ENCODE data around the gene INF2.

INF2 gene

GRCh38 chr14:104700225-104700651 is 10.8 kb downstream of the INF2 start:
- DNase-seq (ENCODE audit: insufficient read length, low spot score) (no peak), FAIRE-seq (no peak)

- DNase-seq (ENCODE audit: insufficient read length, low spot score): no peak
- no peak for FAIRE-seq
Measured at GRCh38 chr14:104700747-104701217, 11.4 kb downstream of the INF2 start.

DNA sequence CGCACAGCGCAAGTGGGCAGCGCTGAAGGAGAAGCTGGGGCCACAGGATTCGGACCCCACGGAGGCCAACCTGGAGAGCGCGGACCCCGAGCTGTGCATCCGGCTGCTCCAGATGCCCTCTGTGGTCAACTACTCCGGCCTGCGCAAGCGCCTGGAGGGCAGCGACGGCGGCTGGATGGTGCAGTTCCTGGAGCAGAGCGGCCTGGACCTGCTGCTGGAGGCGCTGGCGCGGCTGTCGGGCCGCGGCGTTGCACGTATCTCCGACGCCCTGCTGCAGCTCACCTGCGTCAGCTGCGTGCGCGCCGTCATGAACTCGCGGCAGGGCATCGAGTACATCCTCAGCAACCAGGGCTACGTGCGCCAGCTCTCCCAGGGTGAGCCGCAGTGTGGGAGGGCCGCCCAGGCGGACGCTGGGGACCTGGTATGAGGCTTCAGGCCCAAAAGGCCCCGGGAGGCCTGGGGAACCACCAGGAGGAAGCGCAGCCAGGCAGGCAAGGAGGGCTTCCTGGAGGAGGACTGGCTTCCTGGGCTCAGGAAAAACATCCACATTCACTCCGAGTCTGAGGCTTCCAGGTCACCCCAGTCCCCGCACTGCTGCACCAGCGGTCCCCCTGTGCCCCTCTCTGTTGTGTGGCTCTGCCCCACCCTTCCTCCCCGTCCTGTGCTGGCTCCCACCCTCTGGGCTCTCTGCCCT is 12.1 kb downstream of the INF2 start:
- FAIRE-seq: no peak
- DNase-seq (ENCODE audit: insufficient read length, low spot score): no peak

- DNase-seq (ENCODE audit: insufficient read length, low spot score): no peak
- FAIRE-seq: no peak
Measured at GRCh38 chr14:104702106-104702505, 12.7 kb downstream of the INF2 start.

GRCh38 chr14:104702673-104703072 is 13.3 kb downstream of the INF2 start:
- FAIRE-seq (no peak), DNase-seq (ENCODE audit: insufficient read length, low spot score) (no peak)

DNA sequence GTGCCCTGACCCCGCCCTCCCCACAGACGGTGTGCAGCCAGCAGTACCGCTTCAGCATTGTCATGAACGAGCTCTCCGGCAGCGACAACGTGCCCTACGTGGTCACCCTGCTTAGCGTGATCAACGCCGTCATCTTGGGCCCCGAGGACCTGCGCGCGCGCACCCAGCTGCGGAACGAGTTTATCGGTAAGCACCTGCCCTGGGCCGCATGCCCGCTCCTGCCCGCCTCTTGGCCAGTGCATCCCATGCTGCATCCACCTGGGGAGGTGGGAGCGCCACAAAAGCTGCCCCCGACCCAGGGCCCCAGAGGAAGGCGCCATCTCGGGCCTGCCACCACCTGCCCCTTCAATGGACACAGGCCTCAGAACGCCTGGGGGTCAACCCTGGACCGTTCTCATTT is 13.9 kb downstream of the INF2 start:
- FAIRE-seq (no peak), DNase-seq (ENCODE audit: insufficient read length, low spot score) (no peak)

DNA sequence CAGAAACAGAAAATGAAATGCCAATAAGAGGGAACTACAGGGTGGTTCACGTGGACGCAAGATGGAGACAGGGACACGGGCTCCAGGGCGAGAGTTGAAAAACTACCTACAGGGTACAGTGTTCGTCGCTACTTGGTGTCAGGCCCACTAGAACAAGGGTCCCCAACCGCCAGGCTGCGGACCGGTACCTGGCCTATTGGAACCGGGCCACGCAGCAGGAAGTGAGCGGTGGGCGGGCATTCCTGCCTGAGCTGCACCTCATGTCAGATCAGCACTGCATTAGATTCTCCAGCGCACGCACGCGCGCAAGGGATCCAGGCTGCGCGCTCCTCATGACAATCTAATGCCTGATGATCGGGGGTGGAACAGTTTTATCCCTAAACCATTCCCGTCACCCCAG is 14.8 kb downstream of the INF2 start:
- no peak for DNase-seq (ENCODE audit: insufficient read length, low spot score)
- FAIRE-seq: no peak

- FAIRE-seq: no peak
- DNase-seq (ENCODE audit: insufficient read length, low spot score): no peak
Measured at GRCh38 chr14:104705340-104706047, 16.1 kb downstream of the INF2 start.

GRCh38 chr14:104706733-104707607 is 17.6 kb downstream of the INF2 start:
- DNase-seq (ENCODE audit: insufficient read length, low spot score) (no peak), FAIRE-seq (no peak)

DNA sequence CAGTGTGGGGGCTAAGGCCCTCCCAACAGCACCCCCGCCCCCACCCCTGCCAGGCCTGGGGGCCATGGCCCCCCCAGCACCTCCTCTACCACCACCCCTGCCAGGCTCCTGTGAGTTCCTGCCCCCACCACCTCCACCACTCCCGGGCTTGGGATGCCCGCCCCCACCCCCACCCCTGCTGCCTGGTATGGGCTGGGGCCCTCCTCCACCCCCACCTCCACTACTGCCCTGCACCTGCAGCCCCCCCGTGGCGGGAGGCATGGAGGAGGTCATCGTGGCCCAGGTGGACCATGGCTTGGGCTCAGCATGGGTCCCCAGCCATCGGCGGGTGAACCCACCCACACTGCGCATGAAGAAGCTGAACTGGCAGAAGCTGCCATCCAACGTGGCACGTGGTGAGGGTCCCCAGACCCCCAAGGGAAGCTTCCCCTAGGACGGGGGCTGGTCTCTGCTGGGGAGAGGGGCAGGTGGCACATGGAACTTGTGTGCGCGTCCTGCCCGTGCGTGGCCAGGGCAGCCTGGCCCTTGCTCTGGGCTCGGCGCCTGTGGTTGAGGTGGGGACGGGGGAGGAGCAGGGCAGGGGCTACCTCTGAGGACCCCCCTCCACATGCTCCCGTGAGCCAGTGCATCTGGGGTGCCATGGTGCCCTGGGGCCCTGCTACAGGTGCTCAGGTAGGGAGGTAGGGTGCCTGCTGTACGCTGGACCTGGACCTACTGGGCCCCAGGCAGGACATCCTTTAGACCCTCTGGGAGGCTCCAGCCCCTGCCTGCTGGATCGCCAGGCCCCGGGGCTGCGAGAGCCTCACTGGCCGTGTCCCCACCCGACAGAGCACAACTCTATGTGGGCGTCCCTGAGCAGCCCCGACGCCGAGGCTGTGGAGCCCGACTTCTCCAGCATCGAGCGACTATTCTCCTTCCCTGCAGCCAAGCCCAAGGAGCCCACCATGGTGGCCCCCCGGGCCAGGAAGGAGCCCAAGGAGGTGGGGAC is 18.5 kb downstream of the INF2 start:
- FAIRE-seq (no peak), DNase-seq (ENCODE audit: insufficient read length, low spot score) (no peak)

GRCh38 chr14:104708606-104709268 is 19.3 kb downstream of the INF2 start:
- FAIRE-seq: peak; percentile 98
- peak; percentile 87 for DNase-seq (ENCODE audit: insufficient read length, low spot score)

DNA sequence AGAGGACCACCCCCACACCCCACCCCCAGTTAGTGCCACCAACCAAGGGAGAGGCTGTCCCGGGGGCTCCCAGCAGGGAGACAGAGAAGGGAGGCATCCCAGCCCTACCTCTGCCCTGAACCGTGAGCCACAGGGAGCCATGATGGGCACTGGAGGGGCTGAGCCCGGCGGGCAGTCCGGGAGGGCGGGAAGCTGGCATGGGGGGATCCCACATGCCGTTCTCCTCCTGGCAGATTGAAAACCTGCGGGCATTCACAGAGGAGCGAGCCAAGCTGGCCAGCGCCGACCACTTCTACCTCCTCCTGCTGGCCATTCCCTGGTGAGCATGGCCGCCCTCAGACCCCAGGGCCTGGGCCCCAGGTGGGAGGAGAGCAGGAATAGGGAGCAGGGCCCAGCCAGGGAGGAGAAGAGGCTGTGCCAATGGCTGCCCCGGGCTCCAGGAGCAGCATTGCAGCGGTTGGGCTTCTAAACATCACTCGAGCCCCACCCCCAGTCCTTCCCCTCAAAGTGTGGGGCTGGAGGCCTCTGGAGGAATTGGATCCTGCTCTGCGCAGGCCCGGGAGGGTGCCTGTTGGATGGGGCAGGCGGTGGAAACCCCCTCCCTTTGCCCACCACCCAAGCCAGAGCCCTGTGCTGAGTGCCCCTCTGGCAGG is 20.1 kb downstream of the INF2 start:
- FAIRE-seq (no peak), DNase-seq (ENCODE audit: insufficient read length, low spot score) (no peak)

- FAIRE-seq (peak; percentile 86), DNase-seq (ENCODE audit: insufficient read length, low spot score) (no peak)
Measured at GRCh38 chr14:104710071-104710735, 20.8 kb downstream of the INF2 start.

GRCh38 chr14:104712881-104713734 is 23.7 kb downstream of the INF2 start:
- FAIRE-seq: no peak
- DNase-seq (ENCODE audit: insufficient read length, low spot score): no peak

GRCh38 chr14:104714066-104714465 is 24.6 kb downstream of the INF2 start:
- FAIRE-seq (no peak), DNase-seq (ENCODE audit: insufficient read length, low spot score) (no peak)

- FAIRE-seq (no peak), DNase-seq (ENCODE audit: insufficient read length, low spot score) (no peak)
Measured at GRCh38 chr14:104714681-104715080, 25.3 kb downstream of the INF2 start.

GRCh38 chr14:104715416-104715815 is 26.0 kb downstream of the INF2 start:
- no peak for FAIRE-seq
- DNase-seq (ENCODE audit: insufficient read length, low spot score): no peak

- no peak for FAIRE-seq
- DNase-seq (ENCODE audit: insufficient read length, low spot score): no peak
Measured at GRCh38 chr14:104715871-104716270, 26.5 kb downstream of the INF2 start.
